ENCODE measurements around the gene LCE3E. TPM values are rescaled to one million over a fixed set of nuclear protein-coding genes. Genes with fewer than 3 reads are reported as not detected.
"Not testable (repeated sequence)": the region's sequence is repeated elsewhere in the genome, so short reads cannot be mapped to it uniquely, and the experiment has no call there.

Gene LCE3E
- total RNA-seq, 2 experiments from 2014 or later, result not detected

DNA sequence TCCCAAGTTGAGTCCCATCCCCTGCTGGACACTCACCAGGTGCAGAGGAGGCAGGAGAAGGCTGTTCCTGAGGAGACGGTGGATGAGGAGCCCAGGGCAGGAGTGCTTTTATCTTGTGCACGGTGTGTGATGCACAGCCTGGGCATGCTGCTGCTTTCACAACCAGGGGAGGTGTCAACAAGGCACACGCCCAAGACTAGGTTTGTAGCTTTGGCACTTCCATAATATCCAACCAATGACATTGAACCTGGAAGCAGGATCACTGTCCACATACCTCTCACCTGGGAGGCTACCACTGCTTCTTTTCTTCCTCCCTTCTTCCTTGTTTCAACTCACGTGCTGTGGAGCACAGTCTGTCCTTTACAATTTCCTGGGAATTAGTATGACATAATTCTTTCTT, 13.9 kb upstream of the LCE3E start, which contains the start of gene LCE3D:
Gene LCE3D (minus strand): TSS at position 84 of the 400 bp plus-strand sequence. CDS start 580 bp downstream, outside the sequence.
- TF ChIP-seq, protein P1, sequence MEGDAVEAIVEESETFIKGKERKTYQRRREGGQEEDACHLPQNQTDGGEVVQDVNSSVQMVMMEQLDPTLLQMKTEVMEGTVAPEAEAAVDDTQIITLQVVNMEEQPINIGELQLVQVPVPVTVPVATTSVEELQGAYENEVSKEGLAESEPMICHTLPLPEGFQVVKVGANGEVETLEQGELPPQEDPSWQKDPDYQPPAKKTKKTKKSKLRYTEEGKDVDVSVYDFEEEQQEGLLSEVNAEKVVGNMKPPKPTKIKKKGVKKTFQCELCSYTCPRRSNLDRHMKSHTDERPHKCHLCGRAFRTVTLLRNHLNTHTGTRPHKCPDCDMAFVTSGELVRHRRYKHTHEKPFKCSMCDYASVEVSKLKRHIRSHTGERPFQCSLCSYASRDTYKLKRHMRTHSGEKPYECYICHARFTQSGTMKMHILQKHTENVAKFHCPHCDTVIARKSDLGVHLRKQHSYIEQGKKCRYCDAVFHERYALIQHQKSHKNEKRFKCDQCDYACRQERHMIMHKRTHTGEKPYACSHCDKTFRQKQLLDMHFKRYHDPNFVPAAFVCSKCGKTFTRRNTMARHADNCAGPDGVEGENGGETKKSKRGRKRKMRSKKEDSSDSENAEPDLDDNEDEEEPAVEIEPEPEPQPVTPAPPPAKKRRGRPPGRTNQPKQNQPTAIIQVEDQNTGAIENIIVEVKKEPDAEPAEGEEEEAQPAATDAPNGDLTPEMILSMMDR (conservative IDR thresholded peaks at IDR 0.05; ENCODE audit: low read length), result no peak
- TF ChIP-seq EZH2phosphoT487 (IDR thresholded peaks at IDR 0.05; ENCODE audit: borderline replicate concordance, low read depth, low read length), result no peak
- no peaks in the 10 kb centered on the region for H3K36me3 ChIP-seq (ENCODE audit: insufficient read depth, low read length)
- BruUV-seq (replicated peaks), result no TSS peak
- no peak for DNase-seq (ENCODE audit: low spot score)
- no peak within 1 kb of the TSS for H3K4me3 ChIP-seq (ENCODE audit: low read depth, low read length, poor library complexity, severe bottlenecking)
- H3K4me2 ChIP-seq (ENCODE audit: low read length), result no peak within 1 kb of the TSS
- H3K9me2 ChIP-seq (ENCODE audit: insufficient read depth, low read length), result no peaks in the 10 kb centered on the region
- intact Hi-C loops (cut with micrococcal nuclease; ENCODE audit: unreplicated experiment), result no loop called here
- H4K20me1 ChIP-seq (ENCODE audit: insufficient read depth, low read length), result no peaks in the 10 kb centered on the region
- H3K27ac ChIP-seq (ENCODE audit: low read depth, low read length, poor library complexity, severe bottlenecking), result no peak within 1 kb of the TSS
- ChIA-PET POLR2A (interaction anchor here (0.6 kb wide), 1 partner anchor 666 kb away, joined by 4 read pairs; no protein-coding TSS in a partner anchor), CTCF (ENCODE audit: unreplicated experiment) (no interaction called here)
- no peaks in the 10 kb centered on the region for H3K9me3 ChIP-seq (ENCODE audit: low read length)
- H3K79me2 ChIP-seq (ENCODE audit: insufficient read depth, low read depth, low read length), result no peaks in the 10 kb centered on the region
- H3K4me1 ChIP-seq (ENCODE audit: insufficient read depth, low read length, poor library complexity, severe bottlenecking), result no peaks in the 10 kb centered on the region
- no peak within 1 kb of the TSS for H2AFZ ChIP-seq (ENCODE audit: low read length)

DNA sequence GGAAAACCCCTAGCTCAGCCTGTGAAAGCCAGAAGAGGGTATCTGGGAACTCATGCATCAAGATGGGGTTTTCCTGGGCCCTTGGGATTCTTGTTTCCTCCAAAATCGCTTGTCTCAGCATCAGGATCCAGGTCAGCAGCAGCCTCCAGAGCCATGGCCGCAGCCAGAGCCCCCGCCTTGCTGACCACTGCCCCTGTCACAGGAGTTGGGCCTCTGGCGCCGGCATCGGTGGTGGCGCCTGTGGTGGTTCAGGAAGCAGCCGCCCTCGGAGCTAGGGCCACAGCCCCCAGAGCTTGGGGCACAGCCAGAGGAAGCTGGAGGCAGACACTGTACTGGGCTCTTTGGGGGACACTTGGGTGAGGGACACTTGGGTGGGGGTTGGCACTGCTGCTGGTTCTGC, 12.9 kb upstream of the LCE3E start:
- POLR2A ChIA-PET, result interaction anchor here (0.7 kb wide), 1 partner anchor 13 kb away, joined by 5 read pairs; the partner anchor contains the start of gene LCE3E
- not testable (repeated sequence) for BruUV-seq (replicated peaks)

DNA sequence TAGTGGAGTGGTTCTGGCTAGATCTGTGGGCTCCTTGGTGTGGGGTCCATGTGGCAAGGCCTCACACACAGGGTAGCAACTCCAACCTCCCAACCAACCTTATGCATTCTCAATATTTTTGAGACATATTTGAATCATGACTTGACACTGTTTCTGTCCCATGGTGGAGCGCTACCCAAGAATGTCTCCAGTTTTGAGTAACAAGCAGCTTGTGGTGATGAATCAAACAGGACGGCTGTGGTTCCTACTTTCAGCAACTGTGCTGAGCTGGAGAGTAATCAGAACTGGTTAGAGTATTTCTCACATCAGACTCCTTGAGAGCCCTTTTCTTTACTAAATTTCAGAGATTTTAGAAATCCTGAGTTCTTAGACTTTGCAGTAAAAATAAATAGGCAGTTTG, 10.6 kb upstream of the LCE3E start:
- TF ChIP-seq, protein P1 (conservative IDR thresholded peaks at IDR 0.05; ENCODE audit: low read length), result no peak
- TF ChIP-seq EZH2phosphoT487 (IDR thresholded peaks at IDR 0.05; ENCODE audit: borderline replicate concordance, low read depth, low read length), result no peak
- CTCF ChIA-PET (ENCODE audit: unreplicated experiment), result no interaction called here
- Histone ChIP-seq H3K27ac (ENCODE audit: low read depth, low read length, poor library complexity, severe bottlenecking) (no peak overlapping the region), H2AFZ (ENCODE audit: low read length) (no peak overlapping the region), H3K9me3 (ENCODE audit: low read length) (no peaks in the 10 kb centered on the region), H3K4me3 (ENCODE audit: low read depth, low read length, poor library complexity, severe bottlenecking) (no peak overlapping the region), H3K4me2 (ENCODE audit: low read length) (no peak overlapping the region), H4K20me1 (ENCODE audit: insufficient read depth, low read length) (no peaks in the 10 kb centered on the region), H3K9me2 (ENCODE audit: insufficient read depth, low read length) (no peaks in the 10 kb centered on the region), H3K36me3 (ENCODE audit: insufficient read depth, low read length) (no peaks in the 10 kb centered on the region), H3K4me1 (ENCODE audit: insufficient read depth, low read length, poor library complexity, severe bottlenecking) (no peaks in the 10 kb centered on the region), H3K79me2 (ENCODE audit: insufficient read depth, low read depth, low read length) (no peaks in the 10 kb centered on the region)
- intact Hi-C loops (cut with micrococcal nuclease; ENCODE audit: unreplicated experiment), result no loop called here
- no peak for DNase-seq (ENCODE audit: low spot score)
- POLR2A ChIA-PET, result no interaction called here
- no TSS peak for BruUV-seq (replicated peaks)

More for the DNA sequence above, 12.9 kb upstream of the LCE3E start:
- intact Hi-C loops (cut with micrococcal nuclease; ENCODE audit: unreplicated experiment); H3K4me1 ChIP-seq (ENCODE audit: insufficient read depth, low read length, poor library complexity, severe bottlenecking); H3K79me2 ChIP-seq (ENCODE audit: insufficient read depth, low read depth, low read length); H3K9me3 ChIP-seq (ENCODE audit: low read length); CTCF ChIA-PET (ENCODE audit: unreplicated experiment); H2AFZ ChIP-seq (ENCODE audit: low read length); H3K4me2 ChIP-seq (ENCODE audit: low read length); H3K36me3 ChIP-seq (ENCODE audit: insufficient read depth, low read length); DNase-seq (ENCODE audit: low spot score); H3K27ac ChIP-seq (ENCODE audit: low read depth, low read length, poor library complexity, severe bottlenecking); H4K20me1 ChIP-seq (ENCODE audit: insufficient read depth, low read length); H3K9me2 ChIP-seq (ENCODE audit: insufficient read depth, low read length); H3K4me3 ChIP-seq (ENCODE audit: low read depth, low read length, poor library complexity, severe bottlenecking): not testable (repeated sequence)
